Vagina (tissue), 2 donors: Measurements from ENCODE around the gene ZNHIT1. TPM values are rescaled to one million over a fixed set of nuclear protein-coding genes. Genes with fewer than 3 reads are reported as not detected.
"Not testable (repeated sequence)": the region's sequence is repeated elsewhere in the genome, so short reads cannot be mapped to it uniquely, and the experiment has no call there.

Experiments used
- DNase-seq, 2 donors: peaks; one replicate each; pipeline ENCODE4 v3.0.0-alpha.2; 2017; ENCODE audit errors: extremely low spot score in 2 of 2
- H3K27ac ChIP-seq: fragments of 200-600 bp; sonication (generic); one replicate; pipeline ENCODE4 v1.5.1; 2019
- H3K27me3 ChIP-seq: fragments of 200-600 bp; sonication (generic); one replicate; pipeline ENCODE4 v1.5.1; 2019
- H3K36me3 ChIP-seq, 2 donors: fragments of 200-600 bp; sonication (generic); one replicate each; pipeline ENCODE4 v1.5.1; 2017 to 2019
- H3K4me1 ChIP-seq: fragments of 200-600 bp; sonication (generic); one replicate; pipeline ENCODE4 v1.5.1; 2019
- H3K4me3 ChIP-seq, 2 donors: fragments of 200-600 bp; sonication (generic); 1 replicate in 1 of 2; 2 replicates in 1 of 2; pipeline ENCODE4 v1.5.1; 2016 to 2019
- H3K9me3 ChIP-seq: fragments of 200-600 bp; sonication (generic); one replicate; pipeline ENCODE4 v1.5.1; 2019
- CTCF ChIP-seq, 3 experiments: fragments of 450-650 bp in 2 of 3; fragments of 200-600 bp in 1 of 3; sonication (generic) in 1 of 3; IDR thresholded peaks; one replicate each; pipeline ENCODE4 v1.5.1; 2017 to 2019; ENCODE audit warnings: antibody characterized with exemption in 3 of 3, mild to moderate bottlenecking in 2 of 3, moderate library complexity in 2 of 3
- POLR2A ChIP-seq, 2 donors: fragments of 450-650 bp; IDR thresholded peaks; one replicate each; pipeline ENCODE4 v1.6.1; 2017; ENCODE audit warnings: antibody characterized with exemption in 2 of 2, mild to moderate bottlenecking in 2 of 2, moderate library complexity in 2 of 2
- POLR2AphosphoS5 ChIP-seq, 2 donors: sonication (generic); formaldehyde crosslinking; IDR thresholded peaks; one replicate each; pipeline ENCODE4 v1.9.0; 2017; ENCODE audit warnings: antibody characterized with exemption in 2 of 2, mild to moderate bottlenecking in 2 of 2, low read depth in 1 of 2; ENCODE audit not compliant: insufficient read depth in 1 of 2
- intact Hi-C: fragments of 100-400 bp; cut with DNase I; formaldehyde crosslinking; loops from one replicate; pipeline ENCODE4 v1.15.1; 2023
- total RNA-seq: library from RNA; depleted of rRNA; stranded (reverse); fragments of >200 nt; gene quantifications from one replicate; pipeline ENCODE4 v1.2.3, GENCODE V29; 2016

The ZNHIT1 gene
- total RNA-seq, 1 donor from 2014 or later, result 55.2 TPM

GRCh38 chr7:101255796-101256195 is 37.8 kb downstream of the ZNHIT1 start:
- peaks cover 11% of the 10 kb centered on the region for H3K4me1 ChIP-seq
- TF ChIP-seq POLR2A (IDR thresholded peaks at IDR 0.05), result no peak
- no peak overlapping the region for H3K27ac ChIP-seq
- H3K4me3 ChIP-seq, result no peak overlapping the region
- H3K9me3 ChIP-seq, result no peaks in the 10 kb centered on the region
- no peaks in the 10 kb centered on the region for H3K36me3 ChIP-seq
- no peaks in the 10 kb centered on the region for H3K27me3 ChIP-seq
- intact Hi-C loops, result no loop called here
- no peak for DNase-seq

DNA sequence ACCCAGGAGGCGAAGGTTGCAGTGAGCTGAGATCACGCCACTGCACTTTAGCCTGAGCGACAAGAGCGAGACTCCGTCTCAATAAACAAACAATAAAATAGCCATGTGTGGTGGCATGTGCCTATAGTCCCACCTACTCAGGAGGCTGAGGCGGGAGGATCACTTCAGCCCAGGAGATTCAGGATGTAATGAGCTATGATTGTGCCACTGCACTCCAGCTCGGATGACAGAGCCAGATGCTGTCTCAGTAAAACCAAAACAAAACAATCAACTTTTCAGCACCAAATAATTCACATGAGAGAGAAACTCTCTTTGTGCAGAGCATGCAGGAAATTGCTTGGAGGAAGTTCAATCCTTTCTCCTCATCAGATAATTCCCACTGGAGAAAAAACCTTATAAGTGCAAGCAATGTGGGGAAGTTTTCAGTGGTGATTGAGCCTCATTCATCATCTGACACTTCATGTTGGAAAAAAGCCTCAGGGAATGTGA is 40.3 kb downstream of the ZNHIT1 start:
- DNase-seq, result no peak
- no peaks in the 10 kb centered on the region for H3K9me3 ChIP-seq
- no peak overlapping the region for H3K27ac ChIP-seq
- intact Hi-C loops, result no loop called here
- H3K27me3 ChIP-seq, result no peaks in the 10 kb centered on the region
- H3K36me3 ChIP-seq, result no peaks in the 10 kb centered on the region
- TF ChIP-seq POLR2AphosphoS5 (IDR thresholded peaks at IDR 0.05; ENCODE audit: insufficient read depth in 1 of 2, low read depth in 1 of 2), result no peak
- TF ChIP-seq CTCF (IDR thresholded peaks at IDR 0.05), result no peak
- no peak for TF ChIP-seq POLR2A (IDR thresholded peaks at IDR 0.05)
- H3K4me1 ChIP-seq, result no peaks in the 10 kb centered on the region
- no peak overlapping the region for H3K4me3 ChIP-seq

DNA sequence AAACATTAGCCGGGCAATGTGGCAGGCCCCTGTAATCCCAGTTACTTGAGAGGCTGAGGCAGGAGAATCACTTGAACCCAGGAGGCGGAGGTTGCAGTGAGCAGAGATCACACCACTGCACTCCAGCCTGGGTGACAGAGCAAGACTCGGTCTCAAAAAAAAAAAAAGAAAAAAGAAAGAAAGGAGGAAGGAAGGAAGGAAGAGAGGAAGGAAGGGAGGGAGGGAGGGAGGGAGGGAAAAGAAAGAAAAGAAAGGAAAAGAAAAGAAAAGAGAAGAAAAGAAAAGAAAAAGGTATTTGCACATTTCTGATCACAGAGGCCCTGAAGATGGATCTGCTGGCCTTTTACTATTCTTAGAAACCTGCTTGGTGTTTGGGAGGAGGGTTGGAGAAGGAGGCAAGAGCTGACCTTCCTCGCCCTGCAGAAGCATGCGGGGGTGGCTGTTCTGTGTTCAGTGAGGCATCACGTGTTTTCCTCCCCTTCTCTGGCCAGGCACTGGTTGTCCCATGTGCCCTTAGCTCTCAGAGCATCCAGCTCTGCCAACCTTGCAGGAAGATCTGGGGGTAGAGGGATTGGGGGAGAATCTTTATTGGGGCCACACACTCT is 46.2 kb downstream of the ZNHIT1 start:
- DNase-seq, H3K4me1 ChIP-seq, H3K4me3 ChIP-seq, H3K27ac ChIP-seq, intact Hi-C loops, H3K27me3 ChIP-seq, H3K36me3 ChIP-seq, H3K9me3 ChIP-seq: not testable (repeated sequence)

DNA sequence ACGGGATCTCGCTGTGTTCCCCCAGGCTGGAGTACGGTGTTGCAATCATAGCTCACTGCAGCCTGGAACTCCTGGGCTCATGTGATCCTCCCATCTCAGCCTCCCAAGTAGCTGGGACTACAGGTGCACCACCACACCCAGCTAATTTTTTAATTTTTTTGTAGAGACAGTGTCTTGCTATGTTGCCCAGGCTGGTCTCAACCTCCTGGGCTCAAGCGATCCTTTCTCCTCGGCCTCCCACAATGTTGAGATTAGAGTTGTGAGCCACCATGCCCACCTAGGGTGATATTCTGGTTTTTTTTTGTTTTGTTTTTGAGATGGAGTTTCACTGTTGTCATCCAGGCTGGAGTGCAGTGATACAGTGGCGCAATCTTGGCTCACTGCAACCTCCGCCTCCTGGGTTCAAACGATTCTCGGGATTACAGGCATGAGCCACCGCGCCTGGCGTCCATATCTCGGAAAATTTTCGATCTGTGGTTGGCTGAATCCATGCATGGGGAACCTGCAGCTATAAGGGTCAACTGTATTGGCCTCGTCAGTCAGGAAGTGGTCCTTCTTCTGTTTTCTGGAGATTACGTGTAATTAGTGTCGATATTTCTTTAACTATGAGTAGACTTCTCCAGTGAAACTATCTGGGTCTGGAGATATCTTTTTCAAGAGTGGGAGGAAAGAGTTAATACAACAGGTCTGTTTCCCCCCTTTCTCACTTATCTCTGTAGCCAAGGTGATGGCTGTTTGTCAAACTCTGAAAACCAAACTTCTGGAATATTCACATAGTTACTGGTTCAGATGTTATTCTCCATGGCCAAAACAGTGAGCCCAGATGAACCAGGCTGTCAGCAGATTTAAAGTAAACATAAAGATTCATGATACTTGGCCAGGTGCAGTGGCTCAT is 47.9 kb downstream of the ZNHIT1 start:
- intact Hi-C loops, result no loop called here
- H3K9me3 ChIP-seq, result no peaks in the 10 kb centered on the region
- H3K4me1 ChIP-seq, result no peaks in the 10 kb centered on the region
- TF ChIP-seq POLR2AphosphoS5 (IDR thresholded peaks at IDR 0.05; ENCODE audit: insufficient read depth in 1 of 2, low read depth in 1 of 2) (no peak), CTCF (IDR thresholded peaks at IDR 0.05) (no peak), POLR2A (IDR thresholded peaks at IDR 0.05) (no peak)
- H3K27ac ChIP-seq, result no peak overlapping the region
- H3K4me3 ChIP-seq, result no peak overlapping the region
- no peaks in the 10 kb centered on the region for H3K36me3 ChIP-seq
- H3K27me3 ChIP-seq, result no peaks in the 10 kb centered on the region
- no peak for DNase-seq

DNA sequence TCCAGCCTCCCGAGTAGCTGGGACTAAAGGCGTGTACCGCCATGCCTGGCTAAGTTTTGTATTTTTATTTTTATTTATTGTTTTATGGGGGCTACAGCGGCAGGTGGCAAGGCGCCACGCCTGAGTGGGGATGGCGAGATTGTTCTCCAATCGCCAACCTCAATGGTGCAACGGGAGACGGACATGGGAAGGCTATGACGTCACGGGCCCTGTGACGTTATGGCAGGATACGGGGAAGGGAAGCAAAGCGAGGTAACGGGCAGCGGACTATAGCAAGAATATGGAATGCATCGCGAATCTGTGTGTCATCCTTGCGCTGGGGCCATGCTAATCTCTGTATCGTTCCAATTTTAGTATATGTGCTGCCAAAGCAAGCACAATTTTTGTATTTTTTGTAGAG is 51.7 kb downstream of the ZNHIT1 start:
- H3K27ac ChIP-seq, result no peak overlapping the region
- TF ChIP-seq CTCF (IDR thresholded peaks at IDR 0.05) (no peak), POLR2AphosphoS5 (IDR thresholded peaks at IDR 0.05; ENCODE audit: insufficient read depth in 1 of 2, low read depth in 1 of 2) (no peak), POLR2A (IDR thresholded peaks at IDR 0.05) (no peak)
- H3K4me3 ChIP-seq, result no peak overlapping the region
- intact Hi-C loops, result no loop called here
- H3K27me3 ChIP-seq, result no peaks in the 10 kb centered on the region
- no peak for DNase-seq
- H3K36me3 ChIP-seq, result no peaks in the 10 kb centered on the region
- no peaks in the 10 kb centered on the region for H3K9me3 ChIP-seq
- no peaks in the 10 kb centered on the region for H3K4me1 ChIP-seq

GRCh38 chr7:101271021-101271420 is 53.1 kb downstream of the ZNHIT1 start:
- DNase-seq, result no peak
- intact Hi-C loops, result no loop called here
- H3K27ac ChIP-seq, result no peak overlapping the region
- H3K27me3 ChIP-seq, result no peaks in the 10 kb centered on the region
- TF ChIP-seq POLR2A (IDR thresholded peaks at IDR 0.05) (no peak), POLR2AphosphoS5 (IDR thresholded peaks at IDR 0.05; ENCODE audit: insufficient read depth in 1 of 2, low read depth in 1 of 2) (no peak), CTCF (IDR thresholded peaks at IDR 0.05) (no peak)
- H3K4me1 ChIP-seq, result no peaks in the 10 kb centered on the region
- no peaks in the 10 kb centered on the region for H3K9me3 ChIP-seq
- H3K36me3 ChIP-seq, result no peaks in the 10 kb centered on the region
- no peak overlapping the region for H3K4me3 ChIP-seq
